ENCODE data around the gene HLA-E.

DNA sequence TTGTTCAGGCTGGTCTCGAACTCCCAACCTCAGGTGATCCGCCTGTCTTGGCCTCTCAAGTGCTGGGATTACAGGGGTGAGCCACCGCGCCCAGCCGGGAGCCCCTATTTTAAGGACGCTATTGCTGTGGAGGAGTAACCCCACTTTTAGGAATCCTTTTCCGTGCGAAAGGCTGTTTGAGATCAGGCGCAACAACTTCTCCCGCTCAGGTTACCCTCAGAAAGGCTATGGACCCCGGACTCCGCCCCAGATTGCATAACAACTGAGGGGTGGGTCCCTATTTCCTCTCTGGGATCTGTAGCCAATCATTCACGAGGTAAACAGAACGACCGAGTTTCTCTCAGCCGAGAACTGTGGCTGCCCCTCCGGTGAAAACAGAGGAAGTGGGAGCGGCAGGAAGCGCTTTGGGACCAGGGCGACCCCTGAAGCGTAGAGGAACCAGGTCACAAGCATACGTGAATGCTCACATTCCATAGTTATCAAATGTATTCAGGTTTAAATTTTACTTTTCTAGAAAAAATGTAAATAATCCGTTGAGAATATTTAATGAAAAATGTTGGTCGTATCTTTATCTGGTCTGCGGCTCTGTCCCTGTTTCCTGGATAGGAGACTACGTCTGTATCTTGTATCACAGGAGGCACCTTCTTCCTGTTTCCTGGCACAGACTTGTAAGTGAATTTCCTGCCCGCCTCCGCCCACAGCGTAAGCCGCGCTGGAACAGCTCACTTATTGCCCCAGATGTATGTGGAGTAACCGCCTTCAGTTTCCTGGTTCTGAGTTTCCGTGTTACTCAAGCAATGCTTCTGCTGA is 26.8 kb downstream of the HLA-E start:
- TF ChIP-seq, protein P1, sequence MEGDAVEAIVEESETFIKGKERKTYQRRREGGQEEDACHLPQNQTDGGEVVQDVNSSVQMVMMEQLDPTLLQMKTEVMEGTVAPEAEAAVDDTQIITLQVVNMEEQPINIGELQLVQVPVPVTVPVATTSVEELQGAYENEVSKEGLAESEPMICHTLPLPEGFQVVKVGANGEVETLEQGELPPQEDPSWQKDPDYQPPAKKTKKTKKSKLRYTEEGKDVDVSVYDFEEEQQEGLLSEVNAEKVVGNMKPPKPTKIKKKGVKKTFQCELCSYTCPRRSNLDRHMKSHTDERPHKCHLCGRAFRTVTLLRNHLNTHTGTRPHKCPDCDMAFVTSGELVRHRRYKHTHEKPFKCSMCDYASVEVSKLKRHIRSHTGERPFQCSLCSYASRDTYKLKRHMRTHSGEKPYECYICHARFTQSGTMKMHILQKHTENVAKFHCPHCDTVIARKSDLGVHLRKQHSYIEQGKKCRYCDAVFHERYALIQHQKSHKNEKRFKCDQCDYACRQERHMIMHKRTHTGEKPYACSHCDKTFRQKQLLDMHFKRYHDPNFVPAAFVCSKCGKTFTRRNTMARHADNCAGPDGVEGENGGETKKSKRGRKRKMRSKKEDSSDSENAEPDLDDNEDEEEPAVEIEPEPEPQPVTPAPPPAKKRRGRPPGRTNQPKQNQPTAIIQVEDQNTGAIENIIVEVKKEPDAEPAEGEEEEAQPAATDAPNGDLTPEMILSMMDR (IDR thresholded peaks at IDR 0.05; ENCODE audit: insufficient read depth, low read depth, low read length), result no peak
- TF ChIP-seq EZH2 (IDR thresholded peaks at IDR 0.05; ENCODE audit: insufficient read depth, low read length), result no peak

All from astrocyte (in vitro differentiated cells and primary cell).